Kidney (tissue), 22 donors: ENCODE results near the gene STRN3. TPM values are rescaled to one million over a fixed set of nuclear protein-coding genes. Genes with fewer than 3 reads are reported as not detected.
A peak's percentile ranks its signal among the peaks of the same experiment; 100 is the strongest.

Source experiments
- DNase-seq, 5 donors: peaks; one replicate each; pipeline ENCODE4 v3.0.0-alpha.2; 2013 to 2020
- FAIRE-seq: peaks from 2 replicates; lab custom pipeline; 2012; peaks lifted over from hg19 to GRCh38; lab: Jason Lieb, UNC
- H3K27ac ChIP-seq, 2 donors: one replicate each; pipeline ENCODE4 v1.7.0; 2013; ENCODE audit warnings: low read depth in 2 of 2, low read length in 2 of 2, inconsistent platforms in 1 of 2
- H3K27me3 ChIP-seq: one replicate; pipeline ENCODE4 v1.7.1; 2013; ENCODE audit warnings: low read length, inconsistent platforms; ENCODE audit not compliant: control insufficient read depth, insufficient read depth
- H3K36me3 ChIP-seq, 3 donors: one replicate each; pipeline versions ENCODE4 v1.7.0 to v1.7.1; 2013; ENCODE audit warnings: low read length in 3 of 3, control low read depth in 1 of 3, inconsistent platforms in 1 of 3; ENCODE audit not compliant: insufficient read depth in 3 of 3, control insufficient read depth in 2 of 3
- H3K4me1 ChIP-seq, 3 donors: one replicate each; pipeline versions ENCODE4 v1.7.0 to v1.7.1; 2013; ENCODE audit warnings: low read length in 3 of 3, inconsistent platforms in 1 of 3, low read depth in 1 of 3; ENCODE audit not compliant: control insufficient read depth in 2 of 3, insufficient read depth in 2 of 3
- H3K4me3 ChIP-seq, 3 donors: one replicate each; pipeline versions ENCODE4 v1.7.0 to v1.8.1; 2013; ENCODE audit warnings: low read length in 3 of 3, control low read depth in 1 of 3, inconsistent platforms in 1 of 3
- H3K9ac ChIP-seq, 3 donors: one replicate each; pipeline versions ENCODE4 v1.7.0 to v1.7.1; 2013; ENCODE audit warnings: low read length in 3 of 3, control low read depth in 1 of 3, inconsistent platforms in 1 of 3
- H3K9me3 ChIP-seq, 3 donors: one replicate each; pipeline versions ENCODE4 v1.7.0 to v1.7.1; 2013; ENCODE audit warnings: low read length in 3 of 3, control low read depth in 1 of 3, inconsistent platforms in 1 of 3; ENCODE audit not compliant: control insufficient read depth in 2 of 3, insufficient read depth in 1 of 3
- intact Hi-C: fragments of 100-400 bp; cut with DNase I; formaldehyde crosslinking; loops from one replicate; pipeline ENCODE4 v1.11.1; 2022
- long read RNA-seq, 10 donors: library from polyadenylated mRNA in 1 of 10; unstranded in 1 of 10; transcript quantifications; one replicate each; pipeline ENCODE4 v2.0.0 and lab custom pipeline, GENCODE V29; 2021 to 2026
- polyA plus RNA-seq: library from polyadenylated mRNA; stranded (reverse); fragments of 350-450 nt; fragmentation: Illumina TruSeq; extraction: RNeasy Lipid Tissue Mini Kit (QIAGEN cat#74804); gene quantifications from one replicate; pipeline ENCODE4 v1.2.3, GENCODE V29; 2014; ENCODE audit warnings: low read depth, low replicate concordance; ENCODE audit not compliant: insufficient read depth
- total RNA-seq: library from RNA; stranded (reverse); fragmentation: NEBNext Ultra II Directional; extraction: Animal tissue kit (Norgen Biotek cat#: 25700); gene quantifications from one replicate; pipeline ENCODE4 v1.2.1, GENCODE V29; 2021
- TF ChIP-seq, protein P1 (sequence below): IDR thresholded peaks from 3 replicates; pipeline ENCODE4 v1.5.1; 2012; ENCODE audit warnings: mild to moderate bottlenecking, moderate library complexity, borderline replicate concordance; ENCODE audit not compliant: insufficient read depth; ENCODE audit errors: extremely low read depth
- donor health status: control.
- donor health status: control.
- donor health status: control.
- donor health status: control.
- donor health status: control.
- donor health status: DM: yes; HTN: yes; CAD: no.
- donor health status: Normal renal cell carcinoma (clear cell type).

STRN3 gene, protein sequence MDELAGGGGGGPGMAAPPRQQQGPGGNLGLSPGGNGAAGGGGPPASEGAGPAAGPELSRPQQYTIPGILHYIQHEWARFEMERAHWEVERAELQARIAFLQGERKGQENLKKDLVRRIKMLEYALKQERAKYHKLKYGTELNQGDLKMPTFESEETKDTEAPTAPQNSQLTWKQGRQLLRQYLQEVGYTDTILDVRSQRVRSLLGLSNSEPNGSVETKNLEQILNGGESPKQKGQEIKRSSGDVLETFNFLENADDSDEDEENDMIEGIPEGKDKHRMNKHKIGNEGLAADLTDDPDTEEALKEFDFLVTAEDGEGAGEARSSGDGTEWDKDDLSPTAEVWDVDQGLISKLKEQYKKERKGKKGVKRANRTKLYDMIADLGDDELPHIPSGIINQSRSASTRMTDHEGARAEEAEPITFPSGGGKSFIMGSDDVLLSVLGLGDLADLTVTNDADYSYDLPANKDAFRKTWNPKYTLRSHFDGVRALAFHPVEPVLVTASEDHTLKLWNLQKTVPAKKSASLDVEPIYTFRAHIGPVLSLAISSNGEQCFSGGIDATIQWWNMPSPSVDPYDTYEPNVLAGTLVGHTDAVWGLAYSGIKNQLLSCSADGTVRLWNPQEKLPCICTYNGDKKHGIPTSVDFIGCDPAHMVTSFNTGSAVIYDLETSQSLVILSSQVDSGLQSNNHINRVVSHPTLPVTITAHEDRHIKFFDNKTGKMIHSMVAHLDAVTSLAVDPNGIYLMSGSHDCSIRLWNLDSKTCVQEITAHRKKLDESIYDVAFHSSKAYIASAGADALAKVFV
- total RNA-seq = 52.9 TPM
- 10.6 TPM for polyA plus RNA-seq
- long read RNA-seq, donor 1 = 0 reads
- long read RNA-seq, donor 2, partial matches to known transcripts = 0 of 5 reads
- long read RNA-seq, donor 2, other reads (novel, unspliced or antisense) = 5 of 5 reads
- long read RNA-seq, donor 3 = 0 reads
- long read RNA-seq, donor 4, partial matches to known transcripts = 0 of 12 reads
- long read RNA-seq, donor 4, other reads (novel, unspliced or antisense) = 11 of 12 reads
- long read RNA-seq, donor 5 = 0 reads
- long read RNA-seq, donor 6 = 0 reads
- long read RNA-seq, donor 7, transcript STRN3-201 (16 exons, 3,970 nt) = major isoform, 11 of 35 reads
- long read RNA-seq, donor 7, partial matches to known transcripts = 8 of 35 reads
- long read RNA-seq, donor 7, other reads (novel, unspliced or antisense) = 14 of 35 reads
- long read RNA-seq, donor 8, partial matches to known transcripts = 12 of 14 reads
- long read RNA-seq, donor 8, other reads (novel, unspliced or antisense) = 0 of 14 reads
- long read RNA-seq, donor 9 = 0 reads
- long read RNA-seq, donor 10, partial matches to known transcripts = 5 of 6 reads
- long read RNA-seq, donor 10, other reads (novel, unspliced or antisense) = 0 of 6 reads

- Histone ChIP-seq H3K9ac (peak within 1 kb of the TSS; percentile 88 to 95 (median 91)), H3K4me1 (peaks cover 0 to 6% (median 3%) of the 10 kb centered on the region in 3 donors), H3K27ac (peak within 1 kb of the TSS; percentile 96 to 98), H3K27me3 (no peaks in the 10 kb centered on the region), H3K36me3 (no peaks in the 10 kb centered on the region), H3K9me3 (no peaks in the 10 kb centered on the region), H3K4me3 (peak within 1 kb of the TSS; percentile 80 to 97 (median 94))
- intact Hi-C loops = no loop called here
- DNase-seq = no peak
- no peak for FAIRE-seq
- TF ChIP-seq, protein P1, sequence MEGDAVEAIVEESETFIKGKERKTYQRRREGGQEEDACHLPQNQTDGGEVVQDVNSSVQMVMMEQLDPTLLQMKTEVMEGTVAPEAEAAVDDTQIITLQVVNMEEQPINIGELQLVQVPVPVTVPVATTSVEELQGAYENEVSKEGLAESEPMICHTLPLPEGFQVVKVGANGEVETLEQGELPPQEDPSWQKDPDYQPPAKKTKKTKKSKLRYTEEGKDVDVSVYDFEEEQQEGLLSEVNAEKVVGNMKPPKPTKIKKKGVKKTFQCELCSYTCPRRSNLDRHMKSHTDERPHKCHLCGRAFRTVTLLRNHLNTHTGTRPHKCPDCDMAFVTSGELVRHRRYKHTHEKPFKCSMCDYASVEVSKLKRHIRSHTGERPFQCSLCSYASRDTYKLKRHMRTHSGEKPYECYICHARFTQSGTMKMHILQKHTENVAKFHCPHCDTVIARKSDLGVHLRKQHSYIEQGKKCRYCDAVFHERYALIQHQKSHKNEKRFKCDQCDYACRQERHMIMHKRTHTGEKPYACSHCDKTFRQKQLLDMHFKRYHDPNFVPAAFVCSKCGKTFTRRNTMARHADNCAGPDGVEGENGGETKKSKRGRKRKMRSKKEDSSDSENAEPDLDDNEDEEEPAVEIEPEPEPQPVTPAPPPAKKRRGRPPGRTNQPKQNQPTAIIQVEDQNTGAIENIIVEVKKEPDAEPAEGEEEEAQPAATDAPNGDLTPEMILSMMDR = no peak
Measured at GRCh38 chr14:31026077-31026449, at the start of gene STRN3. Gene STRN3 (minus strand): TSS chr14:31026379. CDS start chr14:31026185, 194 bp downstream.

GRCh38 chr14:31075144-31075543, 49.0 kb upstream of the STRN3 start:
- no peak for DNase-seq
- Histone ChIP-seq H3K9me3 (no peaks in the 10 kb centered on the region), H3K27me3 (no peaks in the 10 kb centered on the region), H3K9ac (no peak overlapping the region), H3K4me1 (no peaks in the 10 kb centered on the region), H3K36me3 (peaks cover 0 to 3% (median 0%) of the 10 kb centered on the region in 3 donors), H3K4me3 (no peak overlapping the region), H3K27ac (no peak overlapping the region)
- intact Hi-C loops = no loop called here
- TF ChIP-seq, protein P1 = no peak
- FAIRE-seq = no peak

- intact Hi-C loops = no loop called here
- H3K4me3 ChIP-seq = no peak overlapping the region
- H3K9me3 ChIP-seq = no peaks in the 10 kb centered on the region
- H3K9ac ChIP-seq = no peak overlapping the region
- H3K4me1 ChIP-seq = no peaks in the 10 kb centered on the region
- TF ChIP-seq, protein P1 = no peak
- H3K27me3 ChIP-seq = no peaks in the 10 kb centered on the region
- no peak for DNase-seq
- H3K27ac ChIP-seq = no peak overlapping the region
- FAIRE-seq = no peak
- H3K36me3 ChIP-seq = peaks cover 0 to 3% (median 0%) of the 10 kb centered on the region in 3 donors
Measured at GRCh38 chr14:31071151-31071550, 45.0 kb upstream of the STRN3 start.
